Gastrocnemius medialis (tissue), 4 donors: ENCODE measurements around the gene NFIA. TPM values are rescaled to one million over a fixed set of nuclear protein-coding genes. Genes with fewer than 3 reads are reported as not detected.

Source experiments
- ATAC-seq, 2 donors: fragments of 150-250 bp; one replicate each; pipeline ENCODE4 v1.9.1; 2016
- DNase-seq, 2 donors: peaks; one replicate each; pipeline ENCODE4 v3.0.0-alpha.2; 2019
- H3K27ac ChIP-seq, 4 donors: fragments of 200-600 bp; sonication (generic); 1 replicate in 1 of 4; 2 replicates in 3 of 4; pipeline ENCODE4 v1.5.1; 2016 to 2018; ENCODE audit warnings: mild to moderate bottlenecking in 2 of 4, moderate library complexity in 1 of 4
- H3K27me3 ChIP-seq, 3 donors: fragments of 200-600 bp; sonication (generic) in 2 of 3; 1 replicate in 1 of 3; 2 replicates in 2 of 3; pipeline versions ENCODE4 v1.5.1 to v1.6.0; 2016 to 2019; ENCODE audit warnings: mild to moderate bottlenecking in 1 of 3, moderate library complexity in 1 of 3
- H3K36me3 ChIP-seq, 2 donors: fragments of 200-600 bp; sonication (generic) in 1 of 2; one replicate each; pipeline ENCODE4 v1.5.1; 2017 to 2018
- H3K4me1 ChIP-seq, 2 donors: fragments of 200-600 bp; sonication (generic) in 1 of 2; one replicate each; pipeline ENCODE4 v1.5.1; 2016 to 2017; ENCODE audit warnings: mild to moderate bottlenecking in 2 of 2
- H3K4me3 ChIP-seq, 4 donors: fragments of 200-600 bp; sonication (generic) in 3 of 4; 1 replicate in 1 of 4; 2 replicates in 3 of 4; pipeline ENCODE4 v1.5.1; 2016 to 2019; ENCODE audit warnings: mild to moderate bottlenecking in 2 of 4
- H3K9me3 ChIP-seq, 3 donors: fragments of 200-600 bp; sonication (generic) in 2 of 3; 1 replicate in 1 of 3; 2 replicates in 2 of 3; pipeline ENCODE4 v1.5.1; 2016 to 2019
- POLR2A ChIP-seq, 2 donors: fragments of 450-650 bp; IDR thresholded peaks; one replicate each; pipeline ENCODE4 v1.6.1; 2017; ENCODE audit warnings: antibody characterized with exemption in 2 of 2, mild to moderate bottlenecking in 2 of 2, moderate library complexity in 2 of 2
- in situ Hi-C, 4 donors: fragments of 200-750 bp; cut with MboI; loops; one replicate each; pipeline versions ENCODE4 v1.15.0 to v1.8.0; 2017; ENCODE audit warnings: low sequenced_read_pairs in 4 of 4
- intact Hi-C: fragments of 100-400 bp; cut with DNase I; formaldehyde crosslinking; loops from one replicate; pipeline ENCODE4 v1.15.1; 2023; ENCODE audit warnings: low total_unique reads
- total RNA-seq, 4 donors: library from RNA; depleted of rRNA; stranded (reverse); fragments of >200 nt; gene quantifications; one replicate each; pipeline versions ENCODE4 v1.1.0 to v1.2.3, GENCODE V29; 2016
- TF ChIP-seq, protein P1 (sequence below), 5 experiments: fragments of 450-650 bp in 3 of 5; fragments of 200-600 bp in 2 of 5; sonication (generic) in 2 of 5; IDR thresholded peaks in 4 of 5; conservative IDR thresholded peaks in 1 of 5; 1 replicate in 4 of 5; 2 replicates in 1 of 5; pipeline ENCODE4 v1.5.1; 2016 to 2019; ENCODE audit warnings: antibody characterized with exemption in 5 of 5, mild to moderate bottlenecking in 3 of 5, moderate library complexity in 3 of 5

Gene NFIA
- total RNA-seq, 4 donors from 2014 or later = 12.9 to 27.0 (median 26.6) TPM

DNA sequence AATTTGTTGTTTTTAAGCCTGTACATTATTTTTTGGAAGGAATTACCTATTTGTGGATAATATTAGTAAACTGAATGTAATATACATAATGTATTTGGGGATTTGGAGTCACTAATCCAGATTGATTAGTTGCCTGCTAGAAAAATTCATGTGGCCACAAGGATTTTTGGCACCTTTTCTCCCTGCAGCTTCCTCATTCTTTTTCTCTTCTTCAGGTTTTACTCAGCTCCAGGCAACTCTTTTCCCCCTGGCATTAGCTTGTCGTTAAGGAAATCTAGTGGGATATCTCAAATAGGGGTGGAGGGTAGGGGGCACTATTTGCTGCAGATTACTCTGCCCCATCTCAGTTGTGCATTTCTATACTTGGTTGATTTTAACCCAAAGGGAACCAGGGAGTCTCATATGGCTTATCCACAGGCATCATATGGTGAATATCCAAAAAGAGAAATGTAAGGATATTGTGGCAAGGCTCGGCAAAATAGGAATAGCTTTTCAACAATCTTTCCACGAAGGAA is 203.1 kb downstream of the NFIA start:
- H3K27ac ChIP-seq = no peak overlapping the region

DNA sequence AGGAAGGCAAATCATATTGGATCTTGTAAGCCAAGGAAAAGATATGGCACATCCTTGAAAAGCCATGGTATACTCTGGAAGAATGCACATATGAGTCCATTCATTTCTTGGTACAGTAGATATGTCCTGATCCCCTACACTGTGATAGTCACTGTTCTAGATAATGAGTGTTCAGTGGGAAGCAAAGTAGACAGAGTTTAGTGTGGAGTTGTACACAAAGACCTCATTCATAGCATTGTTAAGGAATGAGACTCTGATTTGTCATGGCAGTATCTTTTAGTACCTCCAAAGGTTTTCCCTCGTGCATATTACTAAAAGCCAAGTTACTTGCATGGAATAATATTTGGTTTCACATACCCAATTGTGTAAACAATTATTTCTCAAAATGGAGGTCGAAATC is 204.7 kb downstream of the NFIA start:
- TF ChIP-seq POLR2A (IDR thresholded peaks at IDR 0.05) = no peak
- TF ChIP-seq, protein P1, sequence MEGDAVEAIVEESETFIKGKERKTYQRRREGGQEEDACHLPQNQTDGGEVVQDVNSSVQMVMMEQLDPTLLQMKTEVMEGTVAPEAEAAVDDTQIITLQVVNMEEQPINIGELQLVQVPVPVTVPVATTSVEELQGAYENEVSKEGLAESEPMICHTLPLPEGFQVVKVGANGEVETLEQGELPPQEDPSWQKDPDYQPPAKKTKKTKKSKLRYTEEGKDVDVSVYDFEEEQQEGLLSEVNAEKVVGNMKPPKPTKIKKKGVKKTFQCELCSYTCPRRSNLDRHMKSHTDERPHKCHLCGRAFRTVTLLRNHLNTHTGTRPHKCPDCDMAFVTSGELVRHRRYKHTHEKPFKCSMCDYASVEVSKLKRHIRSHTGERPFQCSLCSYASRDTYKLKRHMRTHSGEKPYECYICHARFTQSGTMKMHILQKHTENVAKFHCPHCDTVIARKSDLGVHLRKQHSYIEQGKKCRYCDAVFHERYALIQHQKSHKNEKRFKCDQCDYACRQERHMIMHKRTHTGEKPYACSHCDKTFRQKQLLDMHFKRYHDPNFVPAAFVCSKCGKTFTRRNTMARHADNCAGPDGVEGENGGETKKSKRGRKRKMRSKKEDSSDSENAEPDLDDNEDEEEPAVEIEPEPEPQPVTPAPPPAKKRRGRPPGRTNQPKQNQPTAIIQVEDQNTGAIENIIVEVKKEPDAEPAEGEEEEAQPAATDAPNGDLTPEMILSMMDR (IDR thresholded peaks at IDR 0.05 in 4 of 5, conservative IDR thresholded peaks at IDR 0.05 in 1 of 5) = no peak
- in situ Hi-C loops (no loop called here), intact Hi-C loops (no loop called here)
- ATAC-seq = no peak
- Histone ChIP-seq H3K4me3 (no peak overlapping the region), H3K9me3 (no peaks in the 10 kb centered on the region), H3K4me1 (peaks cover 20 to 35% of the 10 kb centered on the region in 2 donors), H3K27me3 (no peaks in the 10 kb centered on the region), H3K36me3 (no peaks in the 10 kb centered on the region), H3K27ac (no peak overlapping the region)
- no peak for DNase-seq

More for the DNA sequence above, 203.1 kb downstream of the NFIA start:
- TF ChIP-seq, protein P1 (IDR thresholded peaks at IDR 0.05 in 4 of 5, conservative IDR thresholded peaks at IDR 0.05 in 1 of 5) = no peak
- TF ChIP-seq POLR2A (IDR thresholded peaks at IDR 0.05) = no peak
- intact Hi-C loops = no loop called here
- no peak for DNase-seq
- ATAC-seq = no peak
- no peak overlapping the region for H3K4me3 ChIP-seq
- in situ Hi-C loops = no loop called here
- peaks cover 16 to 39% of the 10 kb centered on the region in 2 donors for H3K4me1 ChIP-seq
- H3K9me3 ChIP-seq = no peaks in the 10 kb centered on the region
- no peaks in the 10 kb centered on the region for H3K36me3 ChIP-seq
- H3K27me3 ChIP-seq = no peaks in the 10 kb centered on the region

DNA sequence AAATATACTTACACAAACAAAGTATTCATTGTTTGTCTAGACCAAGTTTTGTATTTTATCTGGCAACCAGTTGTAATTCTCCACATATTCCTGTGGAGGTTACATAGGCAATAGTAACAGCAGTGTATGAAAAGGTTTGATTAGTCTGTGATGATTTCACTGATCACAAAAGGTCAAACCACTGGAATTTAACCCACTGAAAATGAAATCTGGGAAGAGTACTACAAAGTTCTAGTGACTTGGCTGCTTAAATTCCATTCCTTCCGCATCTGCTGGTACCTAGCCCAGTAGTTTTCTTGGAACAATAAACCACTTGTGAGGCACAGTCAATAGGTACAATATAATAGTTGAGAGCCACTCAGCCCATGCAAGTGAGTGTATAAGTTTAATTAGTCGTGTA is 205.4 kb downstream of the NFIA start:
- TF ChIP-seq, protein P1 (IDR thresholded peaks at IDR 0.05 in 4 of 5, conservative IDR thresholded peaks at IDR 0.05 in 1 of 5) = no peak
- no peak for TF ChIP-seq POLR2A (IDR thresholded peaks at IDR 0.05)
- in situ Hi-C loops = no loop called here
- DNase-seq (no peak), ATAC-seq (no peak)
- H3K9me3 ChIP-seq = no peaks in the 10 kb centered on the region
- H3K27ac ChIP-seq = no peak overlapping the region
- no peaks in the 10 kb centered on the region for H3K27me3 ChIP-seq
- intact Hi-C loops = no loop called here
- peaks cover 23 to 35% of the 10 kb centered on the region in 2 donors for H3K4me1 ChIP-seq
- no peaks in the 10 kb centered on the region for H3K36me3 ChIP-seq
- no peak overlapping the region for H3K4me3 ChIP-seq

DNA sequence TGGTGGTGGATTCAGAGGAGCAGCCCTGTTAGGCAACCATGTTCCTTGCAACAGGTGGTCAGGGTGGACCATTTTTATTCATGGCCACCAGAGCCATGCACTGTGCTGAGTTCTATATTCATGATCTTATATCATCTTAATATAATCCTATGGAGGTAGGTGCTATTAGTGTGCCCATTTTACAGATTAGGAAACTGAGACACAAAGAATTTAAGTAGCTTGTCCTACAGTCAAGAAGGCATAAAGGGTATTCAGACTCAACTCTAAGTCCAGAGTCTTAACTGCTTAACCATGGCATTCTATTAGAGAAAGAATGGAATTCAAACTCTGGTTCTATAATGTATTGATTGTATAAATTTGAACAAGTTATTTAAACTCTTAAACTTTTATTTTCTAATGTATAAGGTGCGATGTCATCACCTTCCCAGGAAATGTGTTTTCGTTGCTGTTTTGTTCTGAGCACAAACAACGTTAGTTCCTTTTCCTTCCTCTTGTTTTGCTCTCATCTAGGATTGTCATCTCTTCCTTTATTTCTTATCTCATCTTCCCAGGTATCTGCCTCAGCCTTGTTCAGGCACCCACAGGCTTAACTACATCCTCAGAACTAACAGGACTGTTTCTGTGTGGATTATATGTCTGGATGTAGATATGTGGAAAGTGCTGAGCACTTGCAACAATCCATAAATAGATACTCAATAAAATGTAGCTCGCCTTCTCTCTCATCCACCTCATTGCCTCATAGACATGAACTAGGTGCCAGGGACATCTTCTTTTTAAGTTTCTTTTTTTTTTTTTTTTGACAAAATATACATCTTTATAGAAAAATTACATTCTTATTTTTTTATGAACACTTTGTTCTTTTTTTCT is 207.1 kb downstream of the NFIA start:
- no peak for TF ChIP-seq POLR2A (IDR thresholded peaks at IDR 0.05)
- TF ChIP-seq, protein P1 (IDR thresholded peaks at IDR 0.05 in 4 of 5, conservative IDR thresholded peaks at IDR 0.05 in 1 of 5) = no peak
- intact Hi-C loops (no loop called here), in situ Hi-C loops (no loop called here)
- H3K27me3 ChIP-seq = no peaks in the 10 kb centered on the region
- H3K4me1 ChIP-seq = peaks cover 27 to 39% of the 10 kb centered on the region in 2 donors
- ATAC-seq (no peak), DNase-seq (no peak)
- no peak overlapping the region for H3K27ac ChIP-seq
- H3K9me3 ChIP-seq = no peaks in the 10 kb centered on the region
- H3K4me3 ChIP-seq = no peak overlapping the region
- H3K36me3 ChIP-seq = no peaks in the 10 kb centered on the region
